K562 (cell line): Measurements from ENCODE around the gene RPS15A. TPM values are rescaled to one million over a fixed set of nuclear protein-coding genes. Genes with fewer than 3 reads are reported as not detected.

Experiments used
- C11orf30 ChIP-seq: fragments of 450-650 bp; IDR thresholded peaks from 2 replicates; pipeline ENCODE4 v1.6.1; 2016; ENCODE audit warnings: low read depth, mild to moderate bottlenecking
- EP300 ChIP-seq: IDR thresholded peaks from 2 replicates; pipeline ENCODE4 v1.6.1; 2012; ENCODE audit warnings: low read length, improper control_type of control experiment
- GABPA ChIP-seq: fragments of 200-800 bp; sonication (Bioruptor generic); conservative IDR thresholded peaks from 2 replicates; pipeline ENCODE4 v1.6.1; 2016; ENCODE audit warnings: low read depth, missing genetic modification characterization, missing compliant biosample characterization
- MEIS2 ChIP-seq: fragments of 450-650 bp; IDR thresholded peaks from 2 replicates; pipeline ENCODE4 v1.6.1; 2014; ENCODE audit warnings: mild to moderate bottlenecking; ENCODE audit not compliant: partially characterized antibody
- NONO ChIP-seq, 2 experiments: fragments of 200-400 bp in 1 of 2; fragments of 450-650 bp in 1 of 2; formaldehyde crosslinking in 1 of 2; IDR thresholded peaks; 2 replicates each; pipeline ENCODE4 v1.6.1; 2017; ENCODE audit warnings: low read depth in 2 of 2, mild to moderate bottlenecking in 2 of 2, moderate library complexity in 2 of 2, low read length in 1 of 2
- OTX1 ChIP-seq: fragments of 450-650 bp; formaldehyde crosslinking; IDR thresholded peaks from 2 replicates; pipeline ENCODE4 v1.4.0; 2022; ENCODE audit warnings: mild to moderate bottlenecking
- PRPF4 ChIP-seq: fragments of 200-400 bp; formaldehyde crosslinking; IDR thresholded peaks from one replicate; pipeline ENCODE4 v1.6.1; 2017; ENCODE audit warnings: low read length, low read depth, mild to moderate bottlenecking; ENCODE audit not compliant: insufficient read depth, poor library complexity, severe bottlenecking
- RCOR1 ChIP-seq, 2 experiments: IDR thresholded peaks; 2 replicates each; pipeline ENCODE4 v1.6.1; 2012; ENCODE audit warnings: low read depth in 2 of 2, low read length in 2 of 2, borderline replicate concordance in 1 of 2, improper control_type of control experiment in 1 of 2
- TGIF2 ChIP-seq: sonication (generic); formaldehyde crosslinking; IDR thresholded peaks from 2 replicates; pipeline ENCODE4 v1.8.1; 2022; ENCODE audit warnings: mild to moderate bottlenecking, missing genetic modification reagents, moderate library complexity
- polyA plus RNA-seq, 8 experiments: library from polyadenylated mRNA; depleted of rRNA in 4 of 8; stranded (reverse) in 5 of 8; unstranded in 3 of 8; fragments of >200 nt; fragmentation: Nextera tagmentation in 2 of 8; fragmentation: Illumina TruSeq in 1 of 8; extraction: Ambion mirVana in 2 of 8; extraction: Trizol in 1 of 8; gene quantifications; 2 replicates each; pipeline versions ENCODE4 v1.2.1 to v1.2.3, GENCODE V29; 2011 to 2014; ENCODE audit warnings: inconsistent platforms in 1 of 8, missing spikeins in 1 of 8
- total RNA-seq, 7 experiments: library from RNA; depleted of rRNA in 6 of 7; stranded (reverse); fragments of >200 nt in 6 of 7; fragmentation: Illumina TruSeq in 2 of 7; extraction: Trizol in 2 of 7; gene quantifications; 2 replicates each; pipeline versions ENCODE4 v1.2.1 to v1.2.3, GENCODE V29; 2011 to 2021; ENCODE audit warnings: low replicate concordance in 1 of 7
- TF ChIP-seq, protein P1 (sequence below): fragments of 200-600 bp; sonication (generic); IDR thresholded peaks from one replicate; pipeline ENCODE4 v1.6.1; 2012; ENCODE audit warnings: mild to moderate bottlenecking, low read depth, low read length, inconsistent platforms
- TF ChIP-seq, protein P2 (sequence below): fragments of 250-450 bp; sonication (Bioruptor Pico); IDR thresholded peaks from 2 replicates; pipeline ENCODE4 v1.8.0; 2021; ENCODE audit warnings: moderate library complexity, mild to moderate bottlenecking, inconsistent platforms
- TF ChIP-seq, protein P3 (sequence below): IDR thresholded peaks from 2 replicates; pipeline ENCODE4 v1.6.1; 2011; ENCODE audit not compliant: insufficient read length; ENCODE audit errors: extremely low read depth

RPS15A gene
- total and polyA plus RNA-seq, 9 of the 15 experiments (the other 6 are each of a cell fraction or from before 2014, with no cell fraction given), result 1,397 to 5,474 (median 2,798) TPM

DNA sequence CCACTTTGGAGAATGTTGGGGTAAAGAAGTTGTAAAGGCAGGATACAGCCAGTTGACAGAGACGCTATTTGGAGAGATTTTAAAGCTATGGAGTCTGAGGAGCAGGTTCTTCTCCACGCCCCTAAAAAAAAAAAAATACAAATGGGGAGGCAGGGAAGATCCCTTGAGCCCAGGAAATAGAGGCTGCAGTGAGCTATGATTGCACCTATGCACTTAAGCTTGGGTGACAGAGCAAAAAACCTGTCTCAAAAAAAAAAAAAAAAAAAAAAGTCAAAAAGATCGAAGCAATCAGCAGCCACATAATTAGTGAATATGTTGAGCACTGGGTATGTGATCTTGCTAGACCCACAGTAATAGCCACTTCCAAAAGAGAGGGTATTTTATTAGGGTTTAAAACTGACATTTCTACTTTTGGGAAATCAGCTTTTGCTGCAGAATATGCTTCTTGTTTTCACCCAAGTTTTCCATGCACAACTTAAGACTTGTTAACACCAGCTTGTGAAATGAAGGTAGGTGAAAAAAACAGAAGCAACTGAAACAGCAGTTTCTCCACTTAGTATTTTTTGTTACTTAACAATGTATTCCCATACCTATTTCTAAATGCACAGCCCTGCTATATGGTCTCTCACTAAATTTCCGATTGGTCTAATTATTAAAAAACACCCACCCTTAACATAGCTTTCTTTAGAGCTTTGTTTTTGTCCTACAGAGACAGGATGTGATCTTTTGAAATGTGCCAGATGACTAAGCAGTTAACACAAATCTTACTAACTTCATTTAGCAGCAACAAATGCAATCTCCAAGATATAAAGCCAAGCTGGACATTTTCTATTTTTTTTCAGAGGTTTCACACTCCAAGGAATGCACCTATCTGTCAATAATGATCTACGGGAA is 13.7 kb upstream of the RPS15A start (continued):
- TF ChIP-seq, protein P1, sequence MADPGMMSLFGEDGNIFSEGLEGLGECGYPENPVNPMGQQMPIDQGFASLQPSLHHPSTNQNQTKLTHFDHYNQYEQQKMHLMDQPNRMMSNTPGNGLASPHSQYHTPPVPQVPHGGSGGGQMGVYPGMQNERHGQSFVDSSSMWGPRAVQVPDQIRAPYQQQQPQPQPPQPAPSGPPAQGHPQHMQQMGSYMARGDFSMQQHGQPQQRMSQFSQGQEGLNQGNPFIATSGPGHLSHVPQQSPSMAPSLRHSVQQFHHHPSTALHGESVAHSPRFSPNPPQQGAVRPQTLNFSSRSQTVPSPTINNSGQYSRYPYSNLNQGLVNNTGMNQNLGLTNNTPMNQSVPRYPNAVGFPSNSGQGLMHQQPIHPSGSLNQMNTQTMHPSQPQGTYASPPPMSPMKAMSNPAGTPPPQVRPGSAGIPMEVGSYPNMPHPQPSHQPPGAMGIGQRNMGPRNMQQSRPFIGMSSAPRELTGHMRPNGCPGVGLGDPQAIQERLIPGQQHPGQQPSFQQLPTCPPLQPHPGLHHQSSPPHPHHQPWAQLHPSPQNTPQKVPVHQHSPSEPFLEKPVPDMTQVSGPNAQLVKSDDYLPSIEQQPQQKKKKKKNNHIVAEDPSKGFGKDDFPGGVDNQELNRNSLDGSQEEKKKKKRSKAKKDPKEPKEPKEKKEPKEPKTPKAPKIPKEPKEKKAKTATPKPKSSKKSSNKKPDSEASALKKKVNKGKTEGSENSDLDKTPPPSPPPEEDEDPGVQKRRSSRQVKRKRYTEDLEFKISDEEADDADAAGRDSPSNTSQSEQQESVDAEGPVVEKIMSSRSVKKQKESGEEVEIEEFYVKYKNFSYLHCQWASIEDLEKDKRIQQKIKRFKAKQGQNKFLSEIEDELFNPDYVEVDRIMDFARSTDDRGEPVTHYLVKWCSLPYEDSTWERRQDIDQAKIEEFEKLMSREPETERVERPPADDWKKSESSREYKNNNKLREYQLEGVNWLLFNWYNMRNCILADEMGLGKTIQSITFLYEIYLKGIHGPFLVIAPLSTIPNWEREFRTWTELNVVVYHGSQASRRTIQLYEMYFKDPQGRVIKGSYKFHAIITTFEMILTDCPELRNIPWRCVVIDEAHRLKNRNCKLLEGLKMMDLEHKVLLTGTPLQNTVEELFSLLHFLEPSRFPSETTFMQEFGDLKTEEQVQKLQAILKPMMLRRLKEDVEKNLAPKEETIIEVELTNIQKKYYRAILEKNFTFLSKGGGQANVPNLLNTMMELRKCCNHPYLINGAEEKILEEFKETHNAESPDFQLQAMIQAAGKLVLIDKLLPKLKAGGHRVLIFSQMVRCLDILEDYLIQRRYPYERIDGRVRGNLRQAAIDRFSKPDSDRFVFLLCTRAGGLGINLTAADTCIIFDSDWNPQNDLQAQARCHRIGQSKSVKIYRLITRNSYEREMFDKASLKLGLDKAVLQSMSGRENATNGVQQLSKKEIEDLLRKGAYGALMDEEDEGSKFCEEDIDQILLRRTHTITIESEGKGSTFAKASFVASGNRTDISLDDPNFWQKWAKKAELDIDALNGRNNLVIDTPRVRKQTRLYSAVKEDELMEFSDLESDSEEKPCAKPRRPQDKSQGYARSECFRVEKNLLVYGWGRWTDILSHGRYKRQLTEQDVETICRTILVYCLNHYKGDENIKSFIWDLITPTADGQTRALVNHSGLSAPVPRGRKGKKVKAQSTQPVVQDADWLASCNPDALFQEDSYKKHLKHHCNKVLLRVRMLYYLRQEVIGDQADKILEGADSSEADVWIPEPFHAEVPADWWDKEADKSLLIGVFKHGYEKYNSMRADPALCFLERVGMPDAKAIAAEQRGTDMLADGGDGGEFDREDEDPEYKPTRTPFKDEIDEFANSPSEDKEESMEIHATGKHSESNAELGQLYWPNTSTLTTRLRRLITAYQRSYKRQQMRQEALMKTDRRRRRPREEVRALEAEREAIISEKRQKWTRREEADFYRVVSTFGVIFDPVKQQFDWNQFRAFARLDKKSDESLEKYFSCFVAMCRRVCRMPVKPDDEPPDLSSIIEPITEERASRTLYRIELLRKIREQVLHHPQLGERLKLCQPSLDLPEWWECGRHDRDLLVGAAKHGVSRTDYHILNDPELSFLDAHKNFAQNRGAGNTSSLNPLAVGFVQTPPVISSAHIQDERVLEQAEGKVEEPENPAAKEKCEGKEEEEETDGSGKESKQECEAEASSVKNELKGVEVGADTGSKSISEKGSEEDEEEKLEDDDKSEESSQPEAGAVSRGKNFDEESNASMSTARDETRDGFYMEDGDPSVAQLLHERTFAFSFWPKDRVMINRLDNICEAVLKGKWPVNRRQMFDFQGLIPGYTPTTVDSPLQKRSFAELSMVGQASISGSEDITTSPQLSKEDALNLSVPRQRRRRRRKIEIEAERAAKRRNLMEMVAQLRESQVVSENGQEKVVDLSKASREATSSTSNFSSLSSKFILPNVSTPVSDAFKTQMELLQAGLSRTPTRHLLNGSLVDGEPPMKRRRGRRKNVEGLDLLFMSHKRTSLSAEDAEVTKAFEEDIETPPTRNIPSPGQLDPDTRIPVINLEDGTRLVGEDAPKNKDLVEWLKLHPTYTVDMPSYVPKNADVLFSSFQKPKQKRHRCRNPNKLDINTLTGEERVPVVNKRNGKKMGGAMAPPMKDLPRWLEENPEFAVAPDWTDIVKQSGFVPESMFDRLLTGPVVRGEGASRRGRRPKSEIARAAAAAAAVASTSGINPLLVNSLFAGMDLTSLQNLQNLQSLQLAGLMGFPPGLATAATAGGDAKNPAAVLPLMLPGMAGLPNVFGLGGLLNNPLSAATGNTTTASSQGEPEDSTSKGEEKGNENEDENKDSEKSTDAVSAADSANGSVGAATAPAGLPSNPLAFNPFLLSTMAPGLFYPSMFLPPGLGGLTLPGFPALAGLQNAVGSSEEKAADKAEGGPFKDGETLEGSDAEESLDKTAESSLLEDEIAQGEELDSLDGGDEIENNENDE, result no peak
- TF ChIP-seq, protein P2, sequence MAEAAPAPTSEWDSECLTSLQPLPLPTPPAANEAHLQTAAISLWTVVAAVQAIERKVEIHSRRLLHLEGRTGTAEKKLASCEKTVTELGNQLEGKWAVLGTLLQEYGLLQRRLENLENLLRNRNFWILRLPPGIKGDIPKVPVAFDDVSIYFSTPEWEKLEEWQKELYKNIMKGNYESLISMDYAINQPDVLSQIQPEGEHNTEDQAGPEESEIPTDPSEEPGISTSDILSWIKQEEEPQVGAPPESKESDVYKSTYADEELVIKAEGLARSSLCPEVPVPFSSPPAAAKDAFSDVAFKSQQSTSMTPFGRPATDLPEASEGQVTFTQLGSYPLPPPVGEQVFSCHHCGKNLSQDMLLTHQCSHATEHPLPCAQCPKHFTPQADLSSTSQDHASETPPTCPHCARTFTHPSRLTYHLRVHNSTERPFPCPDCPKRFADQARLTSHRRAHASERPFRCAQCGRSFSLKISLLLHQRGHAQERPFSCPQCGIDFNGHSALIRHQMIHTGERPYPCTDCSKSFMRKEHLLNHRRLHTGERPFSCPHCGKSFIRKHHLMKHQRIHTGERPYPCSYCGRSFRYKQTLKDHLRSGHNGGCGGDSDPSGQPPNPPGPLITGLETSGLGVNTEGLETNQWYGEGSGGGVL, result no peak
- TF ChIP-seq PRPF4 (no peak), GABPA (tag) (no peak), OTX1 (CRISPR knock-in tag) (no peak), NONO (IDR thresholded peaks at IDR 0.05; ENCODE audit: low read depth in 2 of 2, low read length in 1 of 2) (no peak), EP300 (0 out of 2 replicates have a peak, but pooled peaks have one; percentile 13), MEIS2 (peak; percentile 59), TGIF2 (CRISPR knock-in tag) (no peak), C11orf30 (peak; percentile 86), RCOR1 (IDR thresholded peaks at IDR 0.05; ENCODE audit: borderline replicate concordance in 1 of 2, low read depth in 2 of 2, low read length in 2 of 2) (no peak)
- TF ChIP-seq, protein P3, sequence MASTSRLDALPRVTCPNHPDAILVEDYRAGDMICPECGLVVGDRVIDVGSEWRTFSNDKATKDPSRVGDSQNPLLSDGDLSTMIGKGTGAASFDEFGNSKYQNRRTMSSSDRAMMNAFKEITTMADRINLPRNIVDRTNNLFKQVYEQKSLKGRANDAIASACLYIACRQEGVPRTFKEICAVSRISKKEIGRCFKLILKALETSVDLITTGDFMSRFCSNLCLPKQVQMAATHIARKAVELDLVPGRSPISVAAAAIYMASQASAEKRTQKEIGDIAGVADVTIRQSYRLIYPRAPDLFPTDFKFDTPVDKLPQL, result no peak
